ENCODE data around the gene CHD9.

GRCh38 chr16:53281859-53282258, 227.1 kb downstream of the CHD9 start:
- TF ChIP-seq, protein P1, sequence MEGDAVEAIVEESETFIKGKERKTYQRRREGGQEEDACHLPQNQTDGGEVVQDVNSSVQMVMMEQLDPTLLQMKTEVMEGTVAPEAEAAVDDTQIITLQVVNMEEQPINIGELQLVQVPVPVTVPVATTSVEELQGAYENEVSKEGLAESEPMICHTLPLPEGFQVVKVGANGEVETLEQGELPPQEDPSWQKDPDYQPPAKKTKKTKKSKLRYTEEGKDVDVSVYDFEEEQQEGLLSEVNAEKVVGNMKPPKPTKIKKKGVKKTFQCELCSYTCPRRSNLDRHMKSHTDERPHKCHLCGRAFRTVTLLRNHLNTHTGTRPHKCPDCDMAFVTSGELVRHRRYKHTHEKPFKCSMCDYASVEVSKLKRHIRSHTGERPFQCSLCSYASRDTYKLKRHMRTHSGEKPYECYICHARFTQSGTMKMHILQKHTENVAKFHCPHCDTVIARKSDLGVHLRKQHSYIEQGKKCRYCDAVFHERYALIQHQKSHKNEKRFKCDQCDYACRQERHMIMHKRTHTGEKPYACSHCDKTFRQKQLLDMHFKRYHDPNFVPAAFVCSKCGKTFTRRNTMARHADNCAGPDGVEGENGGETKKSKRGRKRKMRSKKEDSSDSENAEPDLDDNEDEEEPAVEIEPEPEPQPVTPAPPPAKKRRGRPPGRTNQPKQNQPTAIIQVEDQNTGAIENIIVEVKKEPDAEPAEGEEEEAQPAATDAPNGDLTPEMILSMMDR (IDR thresholded peaks at IDR 0.05) = no peak
- TF ChIP-seq EZH2phosphoT487 (IDR thresholded peaks at IDR 0.05) = no peak
